GM12891 (cell line): ENCODE data around the gene RABEP1.

ENCODE experiments used
- POLR2A ChIP-seq: IDR thresholded peaks from 2 replicates; pipeline ENCODE4 v1.6.1; 2011; ENCODE audit warnings: low read depth, low read length, control low read depth
- POLR2AphosphoS5 ChIP-seq: IDR thresholded peaks from 2 replicates; pipeline ENCODE4 v1.6.1; 2011; ENCODE audit warnings: low read depth, low read length, control low read depth
- POU2F2 ChIP-seq: IDR thresholded peaks from 2 replicates; pipeline ENCODE4 v1.6.1; 2011; ENCODE audit warnings: low read depth, mild to moderate bottlenecking, control low read depth, low read length, moderate library complexity
- SPI1 ChIP-seq: IDR thresholded peaks from 2 replicates; pipeline ENCODE4 v1.6.1; 2011; ENCODE audit warnings: low read depth, low read length, control low read depth
- TAF1 ChIP-seq: IDR thresholded peaks from 2 replicates; pipeline ENCODE4 v1.6.1; 2011; ENCODE audit warnings: low read depth, low read length, control low read depth

- TF ChIP-seq POLR2A (no peak), TAF1 (no peak), POLR2AphosphoS5 (no peak), SPI1 (no peak), POU2F2 (no peak)
These were observed 70.7 kb downstream of the RABEP1 start for GRCh38 chr17:5352681-5353289.
